Left hindlimb (tissue), 1 donor: ENCODE data around the gene ITIH2.
"Not testable (repeated sequence)": the region's sequence is repeated elsewhere in the genome, so short reads cannot be mapped to it uniquely, and the experiment has no call there.

Experiments
- DNase-seq: peaks from one replicate; pipeline ENCODE4 v3.0.0-alpha.2; 2018

Gene ITIH2

DNA sequence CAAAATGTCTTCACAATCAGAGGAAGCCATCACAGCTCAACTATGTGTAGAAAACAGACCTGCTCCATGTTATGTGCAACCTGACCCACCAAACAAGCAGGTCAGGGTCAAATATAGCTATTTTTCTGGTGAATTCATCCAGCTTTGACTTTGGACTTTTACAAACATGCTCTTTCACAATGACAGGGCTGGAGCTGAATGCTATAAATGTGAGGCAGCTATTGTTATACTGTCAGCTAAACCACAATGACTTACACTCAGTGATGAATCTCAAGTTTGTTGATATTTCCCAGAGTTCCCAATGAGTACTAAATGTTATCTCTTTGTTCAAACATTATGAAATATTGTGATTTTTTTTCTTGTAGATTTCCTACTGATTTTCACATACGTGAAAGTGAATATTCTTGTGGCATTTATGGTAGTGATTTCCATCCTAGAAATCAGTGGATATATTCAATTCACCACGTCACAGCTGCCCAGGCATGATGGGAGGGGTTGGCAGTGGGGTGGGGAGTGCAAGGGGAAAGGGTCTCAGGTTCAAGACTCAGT lies 2.5 kb upstream of the ITIH2 start:
- DNase-seq: no peak

DNA sequence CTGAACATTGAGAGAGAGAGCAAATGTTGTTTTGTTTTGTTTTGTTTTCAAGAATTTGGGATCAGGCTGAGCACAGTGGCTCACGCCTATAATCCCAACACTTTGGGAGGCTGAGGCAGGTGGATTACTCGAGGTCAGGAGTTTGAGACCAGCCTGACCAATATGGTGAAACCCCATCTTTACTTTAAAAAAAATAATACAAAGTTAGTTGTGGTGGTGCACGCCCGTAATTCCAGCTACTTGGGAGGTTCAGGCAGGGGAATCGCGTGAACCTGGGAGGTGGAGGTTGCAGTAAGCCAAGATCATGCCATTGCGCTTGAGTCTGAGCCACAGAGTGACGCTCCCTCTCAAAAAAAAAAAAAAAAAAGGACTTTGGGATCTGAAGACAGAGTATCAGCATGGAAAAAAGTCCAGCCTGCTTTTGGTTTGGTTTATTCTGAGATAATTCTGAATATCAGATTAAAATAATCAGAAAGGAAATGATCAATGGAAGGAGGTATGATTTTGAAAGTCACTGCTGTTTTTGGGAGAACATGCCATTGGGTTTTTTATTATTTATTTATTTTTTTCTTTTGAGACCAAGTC lies 1.9 kb upstream of the ITIH2 start:
- DNase-seq: no peak

DNA sequence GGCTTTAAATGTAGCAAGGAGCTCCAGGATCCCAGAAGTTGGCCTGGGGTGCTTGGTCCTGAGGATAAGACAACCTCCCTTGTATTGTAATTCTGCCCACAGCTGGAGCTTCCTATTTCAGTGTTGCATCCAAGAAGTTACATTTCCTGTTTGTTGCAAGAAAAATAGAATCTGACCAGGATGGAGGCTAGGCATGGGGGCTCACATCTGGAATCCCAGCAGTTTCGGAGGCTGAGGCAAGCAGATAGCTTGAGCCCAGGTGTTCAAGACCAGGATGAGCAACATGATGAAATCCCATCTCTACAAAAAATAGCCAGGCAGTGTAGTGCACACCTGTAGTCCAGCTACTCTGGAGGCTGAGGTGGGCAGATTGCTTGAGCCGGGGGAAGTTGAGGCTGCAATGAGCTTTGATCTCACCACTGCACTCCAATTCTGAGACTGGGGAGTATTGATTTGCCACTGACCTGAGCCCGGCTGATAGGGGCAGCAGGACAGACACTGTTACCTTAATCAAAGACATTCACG lies 766 bp upstream of the ITIH2 start:
- DNase-seq: no peak

DNA sequence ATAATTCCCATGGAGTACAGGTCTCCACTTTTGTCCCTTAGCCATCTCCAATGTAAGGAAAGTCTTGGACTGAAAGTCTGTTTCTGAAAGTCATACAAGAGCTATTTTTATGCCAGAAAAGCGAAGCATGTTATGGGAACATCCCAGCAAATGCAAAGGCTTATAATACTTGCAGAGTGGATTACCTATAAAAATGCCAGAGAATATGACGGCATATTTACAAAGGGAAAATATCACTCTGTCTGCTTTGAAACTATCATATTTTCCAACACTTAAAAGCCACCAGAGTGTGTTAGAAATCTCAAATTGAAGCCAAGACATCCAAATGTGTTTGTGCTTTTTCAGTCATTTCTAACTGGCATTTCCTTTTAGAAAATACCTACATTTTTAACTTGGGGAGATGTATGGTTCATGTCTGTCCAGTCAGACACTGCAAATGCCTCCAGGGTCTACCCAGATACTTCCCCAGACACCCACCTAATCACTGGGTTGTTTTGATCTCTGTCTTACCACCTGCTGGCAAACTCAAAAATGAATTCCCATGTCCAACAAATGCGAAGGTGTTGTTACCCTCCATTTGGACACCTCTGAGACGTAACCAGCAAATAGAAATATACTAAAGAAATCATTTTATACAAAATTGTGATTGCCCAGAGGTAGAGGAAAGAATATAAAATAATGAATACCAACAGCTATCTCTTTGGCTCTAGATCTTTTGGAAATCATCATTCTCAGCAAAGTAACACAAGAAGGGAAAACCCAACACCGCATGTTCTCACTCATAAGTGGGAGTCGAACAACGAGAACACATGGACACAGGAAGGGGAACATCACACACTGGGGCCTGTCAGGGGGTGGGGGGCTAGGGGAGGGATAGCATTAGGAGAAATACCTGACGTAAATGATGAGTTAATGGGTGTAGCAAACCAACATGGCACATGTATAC lies 1.2 kb downstream of the ITIH2 start:
- no peak for DNase-seq

DNA sequence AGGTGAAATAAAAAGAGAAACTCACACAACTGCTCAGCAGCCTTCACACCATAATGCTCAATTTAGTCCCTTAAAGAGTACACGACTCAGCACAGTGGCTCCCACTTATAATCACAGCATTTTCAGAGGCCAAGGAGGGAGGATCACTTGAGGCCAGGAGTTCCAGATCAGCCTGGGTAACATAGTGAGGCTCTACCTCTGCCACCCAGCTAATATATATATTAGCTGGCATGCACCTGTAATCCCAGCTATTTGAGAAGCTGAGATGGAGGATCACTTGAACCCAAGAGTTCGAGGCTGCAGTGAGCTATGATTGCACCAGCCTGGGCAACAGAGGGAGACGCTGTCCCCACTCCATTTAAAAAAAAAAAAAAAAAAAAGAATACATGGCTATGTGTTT lies 2.2 kb downstream of the ITIH2 start:
- no peak for DNase-seq

DNA sequence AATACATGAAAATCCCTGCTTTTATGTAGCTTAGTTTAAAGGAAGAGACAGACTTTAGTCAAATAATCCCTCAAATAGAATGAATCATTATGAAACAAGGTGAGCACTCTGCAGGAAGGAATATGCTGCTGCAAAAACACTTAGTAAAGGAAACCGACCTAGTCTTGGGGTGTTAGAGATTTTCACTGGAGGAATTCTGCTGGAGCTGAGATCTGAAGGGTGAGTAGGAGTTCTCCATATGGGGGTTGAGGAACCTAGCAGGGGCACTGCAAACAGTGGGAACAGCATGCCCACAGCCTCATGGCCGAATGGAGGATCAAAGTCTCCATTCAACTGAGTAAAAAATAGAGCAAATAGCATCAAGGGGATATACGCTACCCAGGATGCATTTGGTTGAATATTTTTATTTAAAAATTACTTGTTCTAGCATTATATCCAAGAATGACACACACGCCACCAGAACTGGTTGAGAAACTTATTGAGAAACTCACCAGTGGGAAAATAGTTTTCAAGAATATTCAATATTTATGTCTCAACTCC lies 3.5 kb downstream of the ITIH2 start:
- DNase-seq: no peak

DNA sequence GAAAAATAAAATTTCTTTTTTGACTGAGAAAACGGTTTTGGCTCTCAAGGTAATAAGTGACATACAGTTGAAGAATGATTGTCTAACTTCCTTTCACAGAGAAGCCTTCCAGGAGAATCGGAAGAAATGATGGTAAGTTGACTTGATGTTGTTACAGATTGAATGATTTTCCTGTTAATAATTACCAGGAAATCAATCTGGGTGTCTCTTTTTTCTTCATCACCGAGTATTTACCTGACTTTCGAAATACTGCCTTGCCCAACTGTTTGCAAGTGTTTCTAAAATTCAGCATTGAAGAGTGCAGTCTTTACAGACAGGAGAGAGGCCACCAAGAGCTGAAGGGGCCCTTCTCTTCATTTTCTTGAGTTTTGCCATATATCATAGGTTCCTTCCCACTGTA lies 4.0 kb downstream of the ITIH2 start:
- DNase-seq: no peak

DNA sequence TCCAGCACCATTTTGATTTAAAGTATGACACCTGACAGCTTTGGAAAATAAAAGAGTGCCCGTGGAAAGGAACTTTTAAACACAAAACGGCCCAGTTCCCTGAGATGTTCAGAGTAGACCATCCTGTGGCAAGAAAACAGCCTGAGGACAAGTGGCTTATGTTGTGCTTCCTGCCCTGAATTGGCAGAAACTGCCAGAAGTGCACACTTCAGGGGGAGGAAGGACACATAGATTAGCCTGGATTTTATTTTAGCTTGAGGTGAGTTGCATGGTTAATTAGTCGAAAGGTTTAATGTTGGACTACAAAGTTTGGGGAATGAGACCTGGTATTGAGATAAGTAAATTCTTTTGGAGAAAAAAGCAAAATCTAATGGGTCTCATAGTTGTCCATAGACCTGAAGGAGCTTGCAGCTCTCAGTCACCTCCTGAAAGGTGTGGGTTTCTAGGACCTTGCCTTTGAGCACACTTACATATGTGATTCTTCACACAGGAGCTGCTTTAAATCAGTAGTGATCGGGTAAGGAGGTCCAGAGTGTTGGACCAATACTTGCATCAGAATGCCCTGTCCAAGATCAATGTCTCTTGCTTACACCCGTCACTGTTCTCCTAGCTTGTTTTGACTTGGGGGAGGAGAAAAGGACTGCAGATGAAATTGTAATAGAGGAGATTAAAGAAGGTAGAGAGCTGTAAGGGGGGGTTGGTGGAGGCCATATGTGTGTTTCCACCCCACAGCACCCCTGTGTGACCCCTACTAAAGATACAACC lies 4.9 kb downstream of the ITIH2 start:
- DNase-seq: no peak

DNA sequence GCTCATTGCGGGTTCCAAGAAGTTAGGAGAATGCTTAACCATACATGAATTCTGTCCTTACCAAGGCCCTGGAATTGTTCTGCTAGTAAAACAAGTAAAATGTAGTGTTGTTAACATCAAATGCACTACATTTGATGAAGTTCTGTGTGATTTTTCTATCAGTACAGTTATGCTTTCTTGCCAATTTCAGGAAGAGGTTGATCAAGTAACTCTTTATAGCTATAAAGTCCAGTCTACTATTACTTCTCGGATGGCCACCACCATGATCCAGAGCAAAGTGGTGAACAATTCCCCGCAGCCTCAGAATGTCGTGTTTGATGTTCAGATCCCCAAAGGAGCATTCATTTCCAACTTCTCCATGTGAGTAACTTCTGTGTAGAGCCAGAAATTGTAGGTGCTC lies 5.7 kb downstream of the ITIH2 start:
- no peak for DNase-seq

DNA sequence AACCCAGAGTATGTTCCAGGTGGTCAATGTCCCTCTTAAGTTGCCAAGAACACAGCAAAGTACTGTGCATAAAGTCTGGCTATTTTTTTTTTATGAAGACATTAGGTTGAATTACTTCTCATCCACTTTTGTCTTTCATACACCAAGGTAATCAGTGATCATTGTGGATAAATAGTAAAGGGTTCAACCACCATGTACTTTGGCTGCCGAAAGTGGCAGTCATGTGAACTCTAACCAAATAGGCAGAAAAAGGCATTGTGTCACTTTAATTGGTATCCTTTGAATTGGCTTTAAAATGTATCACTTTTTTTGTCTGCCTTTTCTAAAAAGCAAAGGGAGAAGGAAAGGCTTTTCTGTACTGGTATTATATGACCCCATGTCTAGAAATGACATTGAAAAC lies 7.3 kb downstream of the ITIH2 start:
- DNase-seq: no peak

DNA sequence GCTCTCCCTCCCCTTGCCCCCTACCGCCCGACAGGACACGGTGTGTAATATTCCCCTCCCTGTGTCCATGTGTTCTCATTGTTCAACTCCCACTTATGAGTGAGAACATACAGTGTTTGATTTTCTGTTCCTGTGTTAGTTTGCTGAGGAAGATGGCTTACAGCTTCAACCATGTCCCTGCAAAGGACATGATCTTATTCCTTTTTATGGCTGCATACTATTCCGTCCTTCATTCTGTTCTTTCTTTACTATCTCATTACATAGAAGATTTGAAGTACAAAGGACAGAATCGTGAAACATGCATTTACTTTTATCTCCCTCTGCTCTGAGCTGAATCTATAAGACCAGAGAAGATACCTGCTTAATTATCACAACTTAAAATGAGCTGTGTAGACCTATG lies 8.0 kb downstream of the ITIH2 start:
- not testable (repeated sequence) for DNase-seq

DNA sequence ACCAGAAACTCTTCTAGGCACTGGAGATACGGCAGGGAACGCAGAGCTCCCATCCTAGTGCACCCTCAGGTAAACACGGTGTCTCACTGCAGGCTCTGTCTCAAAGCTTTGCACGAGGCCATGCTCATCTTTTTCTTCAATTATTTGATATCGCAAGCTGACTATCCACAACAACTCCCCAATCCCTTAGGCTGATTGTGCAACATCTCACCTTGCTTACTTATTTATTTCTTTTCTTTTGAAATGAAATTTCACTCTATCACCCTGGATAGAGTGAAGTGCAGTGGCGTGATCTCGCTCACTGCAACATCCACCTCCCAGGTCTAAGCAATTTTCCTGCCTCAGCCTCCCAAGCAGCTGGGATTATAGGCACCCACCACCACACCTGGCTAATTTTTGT lies 12.4 kb downstream of the ITIH2 start:
- DNase-seq: no peak

DNA sequence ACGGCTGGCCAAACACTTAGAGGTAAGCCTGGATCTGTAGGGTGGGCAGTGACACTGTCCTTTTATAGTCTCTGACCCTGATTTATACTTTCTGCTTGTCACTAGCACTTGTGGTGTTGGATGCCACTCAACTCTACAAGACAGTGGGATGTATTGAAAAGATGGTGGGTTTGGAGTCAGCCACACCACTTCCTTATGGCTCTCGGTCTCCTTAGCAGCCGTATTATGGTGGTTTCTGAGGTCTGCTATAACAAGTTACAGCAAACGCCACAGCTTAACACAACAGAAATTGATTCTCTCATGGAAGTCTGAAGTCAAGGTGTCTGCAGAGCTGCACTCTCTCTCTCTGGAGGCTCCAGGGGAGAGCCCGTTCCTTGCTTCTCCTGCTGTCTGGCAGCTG lies 14.7 kb downstream of the ITIH2 start:
- no peak for DNase-seq

DNA sequence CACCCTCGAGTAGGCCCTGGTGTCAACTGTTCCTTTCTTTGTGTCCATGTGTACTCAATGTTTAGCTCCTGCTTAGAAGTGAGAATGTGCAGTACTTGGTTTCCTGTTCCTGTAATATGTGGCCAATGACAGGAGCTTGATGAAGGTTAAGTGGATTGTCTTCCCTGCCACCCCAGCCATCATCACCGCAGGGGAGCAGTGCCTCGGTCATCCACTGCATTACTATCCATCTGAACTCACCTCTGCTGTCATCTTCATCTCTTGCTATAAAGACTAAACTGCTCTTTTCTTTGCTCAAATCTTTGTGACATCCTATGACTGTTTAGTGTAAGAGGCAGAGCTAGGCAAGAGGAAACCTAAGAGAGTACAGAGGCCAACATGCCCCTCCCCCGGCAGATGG lies 15.6 kb downstream of the ITIH2 start:
- DNase-seq: no peak

DNA sequence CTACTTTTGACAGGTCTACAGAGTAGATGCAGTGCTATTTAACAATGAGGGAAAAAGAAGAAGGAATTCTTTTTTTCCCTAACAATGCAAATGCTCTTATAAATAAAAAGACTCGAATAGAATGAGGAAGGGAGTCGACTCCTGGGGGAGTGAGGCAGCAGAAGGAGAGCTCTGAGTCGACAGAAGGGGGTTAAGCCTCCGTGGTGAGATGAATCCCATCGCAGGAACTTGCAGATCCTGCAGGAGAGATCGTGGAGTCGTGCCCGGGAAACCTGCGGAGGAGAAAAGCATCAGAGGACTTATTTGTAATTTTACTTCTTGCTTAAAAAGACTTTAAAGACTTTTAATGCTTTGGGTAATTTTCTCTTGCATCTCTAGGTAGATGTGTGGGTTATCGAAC lies 17.4 kb downstream of the ITIH2 start:
- DNase-seq: no peak

DNA sequence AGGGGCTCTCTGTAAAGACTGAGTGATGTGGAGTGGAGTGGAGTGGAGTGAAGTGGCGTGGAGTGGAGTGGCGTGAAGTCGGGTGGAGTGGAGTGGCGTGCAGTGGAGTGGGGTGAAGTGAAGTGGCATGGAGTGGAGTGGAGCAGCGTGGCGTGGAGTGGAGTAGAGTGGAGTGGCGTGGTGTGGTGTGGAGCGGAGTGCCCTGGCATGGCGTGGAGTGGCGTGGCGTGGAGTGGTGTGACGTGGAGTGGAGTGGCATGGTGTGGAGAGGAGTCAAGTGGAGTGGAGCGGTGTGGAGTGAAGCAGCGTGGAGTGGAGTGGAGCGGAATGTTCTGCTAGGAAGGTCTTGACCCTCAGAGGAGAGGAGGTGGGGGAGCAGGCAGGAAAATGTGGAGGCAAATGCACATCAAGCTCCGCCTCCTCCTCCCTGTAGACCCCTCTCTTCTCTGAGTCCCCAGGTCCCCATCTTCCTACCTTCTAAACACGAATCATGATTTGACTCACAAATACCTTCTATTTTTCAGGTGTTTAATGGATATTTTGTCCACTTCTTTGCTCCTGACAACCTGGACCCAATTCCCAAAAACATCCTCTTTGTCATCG lies 19.9 kb downstream of the ITIH2 start:
- no peak for DNase-seq

DNA sequence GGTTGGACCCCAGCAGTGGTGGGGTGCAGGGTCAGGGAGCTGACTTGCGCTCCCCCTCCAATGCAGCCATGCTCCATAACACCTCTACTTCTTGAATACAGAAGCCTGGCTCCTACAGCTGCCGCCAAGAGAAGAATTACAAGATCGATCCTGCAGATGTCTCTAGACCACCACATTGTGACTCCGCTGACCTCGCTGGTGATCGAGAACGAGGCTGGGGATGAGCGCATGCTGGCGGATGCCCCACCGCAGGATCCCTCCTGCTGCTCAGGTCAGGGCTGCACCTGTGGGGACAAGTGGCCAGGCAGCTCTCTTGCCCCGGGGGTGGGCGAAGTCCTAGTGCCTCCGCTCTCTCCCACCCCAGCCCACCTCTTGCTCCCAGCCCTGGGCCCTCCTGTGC lies 31.7 kb downstream of the ITIH2 start:
- DNase-seq: no peak

DNA sequence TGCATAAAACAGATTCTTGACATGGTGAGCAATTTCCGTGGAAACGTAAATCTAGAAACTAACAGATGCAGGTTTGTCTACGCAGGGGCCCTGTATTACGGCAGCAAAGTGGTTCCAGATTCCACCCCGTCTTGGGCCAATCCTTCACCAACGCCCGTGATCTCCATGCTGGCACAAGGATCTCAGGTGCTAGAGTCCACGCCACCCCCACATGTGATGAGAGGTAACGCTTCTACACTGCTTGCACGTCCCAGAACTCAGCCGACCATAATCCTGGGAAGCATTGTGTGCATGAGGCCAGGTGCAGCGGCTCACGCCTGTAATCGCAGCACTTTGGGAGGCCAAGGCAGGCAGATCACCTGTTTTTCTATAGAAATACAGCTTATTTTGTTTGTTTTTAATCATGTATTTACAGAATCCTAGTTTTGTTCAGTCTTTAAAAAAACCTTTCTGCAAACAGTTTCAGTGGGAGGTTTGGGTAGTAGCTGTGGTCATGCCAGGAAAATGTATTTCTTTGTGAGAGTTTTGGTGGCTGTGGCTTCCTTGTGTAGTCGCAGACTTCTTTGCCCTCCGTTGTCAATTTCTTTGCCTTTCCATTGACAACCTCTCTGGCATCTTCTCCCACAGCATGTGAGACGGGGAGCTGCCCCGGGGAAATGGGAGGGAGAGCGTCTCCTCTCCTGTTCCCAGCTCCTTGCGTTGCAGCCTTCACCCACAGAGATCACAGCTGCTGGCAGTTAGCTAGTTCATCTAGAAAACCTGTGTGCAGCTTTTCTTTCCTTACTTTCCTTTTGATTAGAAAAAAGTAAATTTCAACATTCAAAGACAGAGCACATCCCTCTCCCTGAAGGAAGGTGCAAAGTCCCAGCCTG lies 35.7 kb downstream of the ITIH2 start:
- DNase-seq: no peak

DNA sequence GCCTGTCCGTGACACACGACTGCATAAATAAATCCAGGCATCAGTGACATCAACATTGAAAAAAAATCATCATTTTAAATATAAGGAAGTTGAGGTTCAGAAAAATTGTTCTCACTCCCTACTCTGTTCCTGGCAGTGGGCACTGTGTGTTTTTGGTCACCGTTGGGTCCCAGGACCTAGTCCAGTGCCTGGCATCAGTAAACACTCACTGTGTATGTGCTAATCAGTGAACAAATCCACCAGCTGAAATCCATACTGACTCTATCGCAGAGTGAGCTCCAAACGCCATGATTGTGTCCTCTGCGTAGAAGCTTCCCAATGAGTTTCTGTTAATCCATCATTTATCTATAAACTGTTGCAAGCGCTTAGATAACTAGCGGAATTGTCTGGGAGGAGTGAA lies 41.2 kb downstream of the ITIH2 start:
- no peak for DNase-seq

DNA sequence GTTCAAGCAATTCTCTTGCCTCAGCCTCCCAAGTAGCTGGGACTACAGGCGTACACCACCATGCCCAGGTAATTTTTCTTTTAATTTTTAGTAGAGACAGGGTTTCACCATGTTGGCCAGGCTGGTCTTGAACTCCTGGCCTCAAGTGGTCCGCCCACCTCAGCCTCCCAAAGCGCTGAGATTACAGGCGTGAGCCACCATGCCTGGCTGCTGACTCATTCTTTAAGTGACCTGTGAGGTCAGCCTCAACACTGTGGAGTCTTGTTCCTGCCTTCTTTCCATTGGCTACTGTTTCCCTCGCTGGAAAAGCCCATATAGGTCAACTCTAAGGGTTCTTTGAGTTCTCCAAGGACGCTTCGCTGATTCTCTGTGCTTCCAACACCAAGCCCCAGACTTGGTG lies 45.5 kb downstream of the ITIH2 start:
- DNase-seq: not testable (repeated sequence)

DNA sequence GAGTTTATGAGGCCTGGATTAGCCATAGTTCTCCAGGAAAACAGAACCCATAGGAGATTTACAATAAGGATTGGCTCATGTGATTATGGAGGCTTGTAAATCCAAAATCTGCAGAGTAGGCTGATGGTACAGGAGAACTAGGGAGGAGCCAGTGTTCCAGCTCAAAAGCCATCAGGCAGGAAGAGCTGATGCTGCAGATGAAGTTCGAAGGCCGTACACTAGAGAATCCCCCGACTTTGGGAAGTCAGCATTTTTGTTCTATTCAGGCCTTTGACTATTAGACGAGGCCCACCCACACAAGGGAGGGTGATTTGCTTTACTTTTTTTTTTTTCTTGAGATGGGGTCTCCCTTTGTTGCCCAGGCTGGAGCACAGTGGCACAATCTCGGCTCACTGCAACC lies 47.1 kb downstream of the ITIH2 start:
- DNase-seq: no peak

DNA sequence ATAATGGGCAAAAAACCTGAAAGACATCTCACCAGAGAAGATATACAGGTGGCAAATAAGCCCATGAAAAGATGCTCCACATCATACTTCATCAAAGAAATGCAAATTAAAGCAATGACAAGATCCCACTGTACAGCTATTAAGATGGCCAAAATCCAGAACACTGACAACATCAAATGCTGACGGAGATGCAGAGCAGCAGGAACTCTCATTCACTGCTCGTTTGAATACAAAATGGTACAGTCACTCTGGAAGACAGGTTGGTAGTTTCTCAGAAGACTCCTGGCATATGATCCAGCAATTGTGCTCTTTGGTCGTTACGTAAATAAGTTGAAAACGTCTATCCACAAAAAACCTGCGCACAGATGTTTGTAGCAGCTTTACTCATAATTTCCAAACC lies 49.1 kb downstream of the ITIH2 start:
- no peak for DNase-seq
